ENCODE measurements around the gene TDRD3.

Gene TDRD3

GRCh38 chr13:60448907-60449510, 52.0 kb downstream of the TDRD3 start:
- DNase-seq (ENCODE audit: extremely low read depth in 1 of 2, low read depth in 1 of 2) = no peak

GRCh38 chr13:60453490-60453889, 56.5 kb downstream of the TDRD3 start:
- no peak for DNase-seq (ENCODE audit: extremely low read depth in 1 of 2, low read depth in 1 of 2)

- DNase-seq (ENCODE audit: extremely low read depth in 1 of 2, low read depth in 1 of 2) = no peak
Measured at GRCh38 chr13:60454425-60454824, 57.4 kb downstream of the TDRD3 start.

- DNase-seq (ENCODE audit: extremely low read depth in 1 of 2, low read depth in 1 of 2) = no peak
Measured at GRCh38 chr13:60463787-60464186, 66.8 kb downstream of the TDRD3 start.

- no peak for DNase-seq (ENCODE audit: extremely low read depth in 1 of 2, low read depth in 1 of 2)
Measured at GRCh38 chr13:60467098-60467497, 70.1 kb downstream of the TDRD3 start.

GRCh38 chr13:60479273-60479672, 82.3 kb downstream of the TDRD3 start:
- DNase-seq (ENCODE audit: extremely low read depth in 1 of 2, low read depth in 1 of 2) = no peak

GRCh38 chr13:60482012-60482411, 85.0 kb downstream of the TDRD3 start:
- no peak for DNase-seq (ENCODE audit: extremely low read depth in 1 of 2, low read depth in 1 of 2)

DNA sequence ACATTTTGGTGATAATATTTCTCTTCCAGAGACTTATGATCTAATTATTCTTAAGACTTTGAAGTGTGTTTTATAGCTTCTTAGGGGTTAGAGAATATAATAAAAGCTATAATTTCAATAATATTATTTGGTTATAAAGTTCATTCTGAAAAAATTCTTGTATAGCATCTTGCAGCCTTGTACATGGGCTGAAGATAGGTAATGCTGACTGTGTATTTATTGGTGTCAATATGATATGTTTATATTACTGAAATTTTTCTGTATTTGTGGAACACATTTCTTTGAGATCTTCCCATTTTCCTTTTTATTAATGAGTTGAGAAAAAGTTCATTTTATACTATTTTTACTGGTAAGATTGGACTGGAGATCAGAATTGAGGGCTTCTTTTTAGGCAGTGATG, 87.8 kb downstream of the TDRD3 start:
- DNase-seq (ENCODE audit: extremely low read depth in 1 of 2, low read depth in 1 of 2) = no peak

DNA sequence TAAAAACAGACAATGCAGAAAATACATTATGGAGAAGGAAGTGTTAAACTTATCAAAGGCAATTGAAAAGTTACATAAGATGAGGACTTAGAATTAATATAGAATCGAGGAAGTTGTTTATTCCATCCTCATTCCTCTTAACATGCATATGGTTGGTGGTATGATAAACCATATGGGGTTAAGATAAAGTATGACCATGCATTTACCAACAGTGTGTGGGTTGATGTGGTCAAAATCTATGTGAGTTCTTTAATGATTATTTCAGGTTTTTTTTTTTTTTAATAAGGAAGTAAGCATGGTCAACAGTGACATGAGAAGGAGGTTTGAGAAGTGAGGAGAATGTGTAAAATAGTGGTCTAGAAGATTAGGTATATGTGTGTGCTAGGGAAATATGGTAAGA, 94.5 kb downstream of the TDRD3 start:
- DNase-seq (ENCODE audit: extremely low read depth in 1 of 2, low read depth in 1 of 2) = no peak

- DNase-seq (ENCODE audit: extremely low read depth in 1 of 2, low read depth in 1 of 2) = no peak
Measured at GRCh38 chr13:60492187-60492586, 95.2 kb downstream of the TDRD3 start.

DNA sequence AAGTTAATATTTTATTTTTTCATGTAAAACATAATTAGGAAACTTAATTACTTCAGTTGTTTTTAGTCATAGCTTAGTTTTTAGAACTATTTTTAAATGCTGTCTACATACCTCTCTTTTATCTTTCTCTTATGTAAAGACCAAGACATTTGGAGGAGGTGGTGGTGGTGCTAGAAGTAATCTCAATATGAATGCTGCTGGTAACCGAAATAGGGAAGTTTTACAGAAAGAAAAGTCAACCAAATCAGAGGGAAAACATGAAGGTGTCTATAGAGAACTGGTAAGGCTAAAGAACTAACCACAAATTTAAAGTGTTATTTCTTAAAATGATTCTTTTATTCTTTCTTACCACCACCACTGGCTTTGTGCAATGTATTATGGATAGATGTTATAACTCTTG, 97.3 kb downstream of the TDRD3 start:
- DNase-seq (ENCODE audit: extremely low read depth in 1 of 2, low read depth in 1 of 2) = no peak

- DNase-seq (ENCODE audit: extremely low read depth in 1 of 2, low read depth in 1 of 2) = no peak
Measured at GRCh38 chr13:60501236-60501635, 104.2 kb downstream of the TDRD3 start.

DNA sequence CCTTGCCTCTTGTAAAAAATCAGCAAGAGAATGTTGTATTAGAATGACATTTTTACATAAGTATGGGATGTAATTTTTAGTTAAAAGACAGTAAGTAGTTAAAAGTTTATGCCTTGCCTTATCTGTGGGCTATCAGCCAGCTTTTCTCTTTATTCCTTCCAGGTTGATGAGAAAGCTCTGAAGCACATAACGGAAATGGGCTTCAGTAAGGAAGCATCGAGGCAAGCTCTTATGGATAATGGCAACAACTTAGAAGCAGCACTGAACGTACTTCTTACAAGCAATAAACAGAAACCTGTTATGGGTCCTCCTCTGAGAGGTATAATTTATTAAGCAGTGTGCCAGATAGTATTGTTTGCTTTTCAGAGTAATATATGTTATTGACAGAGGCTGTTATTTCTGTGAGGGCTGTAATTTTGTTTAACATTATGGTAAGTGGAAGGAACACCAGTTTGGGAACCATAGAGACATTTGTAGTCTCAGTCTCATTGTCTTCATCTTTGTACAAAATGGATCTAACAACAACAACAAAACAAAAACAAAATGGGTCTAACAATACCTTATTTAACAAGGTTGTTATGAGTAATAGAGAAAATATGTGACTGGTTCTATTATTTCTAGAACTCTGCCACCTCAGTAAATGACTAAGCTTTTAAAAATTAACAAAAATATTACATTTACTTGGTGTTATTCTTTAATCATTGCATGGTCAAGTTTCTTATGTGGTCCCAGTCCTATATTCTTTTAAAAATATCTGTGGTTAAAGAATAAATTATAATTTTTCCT, 112.8 kb downstream of the TDRD3 start:
- DNase-seq (ENCODE audit: extremely low read depth in 1 of 2, low read depth in 1 of 2) = no peak

GRCh38 chr13:60511637-60512036, 114.6 kb downstream of the TDRD3 start:
- no peak for DNase-seq (ENCODE audit: extremely low read depth in 1 of 2, low read depth in 1 of 2)

DNA sequence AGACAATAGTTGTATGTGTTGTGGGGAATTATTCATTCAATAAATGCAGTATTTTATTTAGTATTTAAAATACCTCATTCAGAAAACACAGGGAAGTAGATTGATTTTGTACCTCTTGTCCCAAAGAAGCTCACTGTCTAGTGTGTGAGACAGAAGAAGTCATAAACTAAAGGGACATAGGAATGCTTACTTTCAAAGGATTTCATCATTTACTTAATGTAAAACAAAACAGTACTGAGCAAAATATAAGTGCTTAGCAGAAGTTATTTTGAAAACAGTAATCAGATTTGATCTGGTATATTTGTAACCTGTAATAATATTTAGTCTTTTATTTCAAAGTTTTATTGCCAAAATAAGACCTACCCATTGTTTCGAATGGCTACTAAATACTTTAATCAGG, 117.9 kb downstream of the TDRD3 start:
- DNase-seq (ENCODE audit: extremely low read depth in 1 of 2, low read depth in 1 of 2) = no peak

DNA sequence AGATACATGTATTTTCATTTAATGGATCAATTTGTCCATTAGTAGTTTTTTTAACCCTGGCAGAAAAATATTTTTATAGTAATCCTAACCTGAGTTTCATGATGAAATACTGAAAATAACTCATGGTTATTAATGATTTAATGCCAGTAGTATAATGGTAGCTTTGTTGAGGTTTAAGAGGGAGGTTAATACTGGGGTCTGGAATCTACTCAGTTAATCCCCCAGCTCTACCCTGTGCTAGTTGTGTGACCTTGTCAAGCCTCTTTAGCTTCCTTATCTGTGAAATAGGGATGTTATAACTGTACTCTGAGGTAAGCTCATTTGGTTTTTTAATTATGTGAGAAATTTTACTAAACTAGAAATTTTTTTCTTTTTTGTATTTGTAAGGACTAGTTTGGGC, 122.5 kb downstream of the TDRD3 start:
- DNase-seq (ENCODE audit: extremely low read depth in 1 of 2, low read depth in 1 of 2) = no peak

DNA sequence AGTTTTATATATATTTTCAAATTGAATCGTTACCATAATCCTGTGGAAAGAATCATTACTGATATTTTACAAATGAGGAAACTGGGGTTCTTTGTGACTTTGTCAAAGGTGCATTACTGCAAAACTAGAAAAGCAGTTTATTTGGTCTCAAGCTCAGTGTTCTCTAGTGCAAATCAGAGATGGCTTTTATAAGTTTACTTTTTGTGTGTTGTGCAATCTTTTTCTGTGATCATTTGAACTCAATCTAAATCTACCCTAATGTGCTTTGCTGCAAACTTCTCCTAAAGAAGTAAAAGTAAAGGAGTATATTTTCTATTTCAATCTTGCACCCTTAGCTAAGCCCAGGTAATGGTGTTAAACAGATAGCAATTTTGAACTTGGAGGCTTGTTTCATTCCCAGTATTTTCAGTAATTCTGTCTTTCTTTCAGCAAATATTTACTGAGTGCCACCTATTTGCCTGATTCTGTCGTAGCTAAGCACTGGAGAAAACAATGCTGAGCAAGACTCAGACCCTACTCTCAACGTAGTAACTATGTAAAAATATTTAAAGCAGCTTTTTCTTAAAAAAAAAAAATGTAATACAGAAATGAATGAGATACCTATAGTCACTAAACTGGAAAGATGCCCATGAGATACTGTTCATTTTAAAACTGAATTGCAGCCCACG, 124.0 kb downstream of the TDRD3 start:
- no peak for DNase-seq (ENCODE audit: extremely low read depth in 1 of 2, low read depth in 1 of 2)

DNA sequence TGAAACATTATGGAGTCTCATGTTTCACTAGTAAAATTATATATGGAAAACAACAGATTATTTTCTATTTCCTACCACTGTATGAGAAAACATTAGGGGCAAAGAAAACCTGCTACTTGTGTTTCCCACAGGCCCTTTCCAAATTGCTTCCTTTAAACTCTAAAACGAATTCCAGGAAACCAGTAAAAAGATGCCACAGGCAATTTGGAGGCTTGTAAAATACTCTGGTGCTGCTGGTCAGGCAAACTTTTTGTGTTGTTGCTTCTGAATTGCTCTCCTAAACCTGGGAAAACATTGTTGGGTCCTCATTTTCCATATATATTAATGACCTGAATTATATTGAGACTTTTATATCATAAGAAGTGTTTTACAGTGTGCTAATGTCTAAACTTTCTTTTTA, 141.5 kb downstream of the TDRD3 start:
- DNase-seq (ENCODE audit: extremely low read depth in 1 of 2, low read depth in 1 of 2) = no peak

- DNase-seq (ENCODE audit: extremely low read depth in 1 of 2, low read depth in 1 of 2) = no peak
Measured at GRCh38 chr13:60540276-60540675, 143.3 kb downstream of the TDRD3 start.

DNA sequence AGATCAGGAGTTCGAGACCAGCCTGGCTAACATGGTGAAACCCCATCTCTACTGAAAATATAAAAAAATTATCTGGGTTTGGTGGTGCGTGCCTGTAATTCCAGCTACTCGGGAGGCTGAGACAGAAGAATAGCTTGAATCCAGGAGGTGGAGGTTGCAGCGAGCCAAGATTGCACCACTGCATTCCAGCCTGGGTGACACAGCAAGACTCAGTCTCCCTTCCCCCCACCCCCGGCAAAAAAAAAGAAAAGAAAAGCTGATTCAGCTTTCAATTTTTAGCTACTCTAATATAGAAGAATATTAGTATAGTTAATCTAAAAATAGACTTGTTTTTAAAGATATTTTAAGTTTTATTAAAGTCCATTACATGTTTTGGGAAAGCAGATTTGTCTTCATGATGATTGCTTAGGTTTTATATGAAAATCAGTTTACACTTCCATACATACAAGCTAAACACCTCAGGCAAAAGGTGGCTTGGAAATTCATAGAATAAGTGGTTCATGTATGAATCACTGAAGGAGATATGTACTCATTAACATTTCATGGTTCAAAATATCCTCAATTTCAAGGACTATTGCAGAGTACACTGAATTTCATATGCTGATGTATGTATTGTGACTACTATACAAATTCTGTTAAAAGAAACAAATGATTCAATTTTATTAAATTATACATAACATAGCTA, 165.2 kb downstream of the TDRD3 start:
- DNase-seq (ENCODE audit: extremely low read depth in 1 of 2, low read depth in 1 of 2) = no peak

GRCh38 chr13:60571571-60571970, 174.6 kb downstream of the TDRD3 start:
- DNase-seq (ENCODE audit: extremely low read depth in 1 of 2, low read depth in 1 of 2) = no peak

Measured in stimulated activated CD8-positive, alpha-beta memory T cell treated with anti-CD3 and anti-CD28 coated beads, Interleukin-7, amount 100 ng/mL, for 48 hours (primary cell).